Ovary (tissue), 3 donors: ENCODE results near the gene CACNG3.

Experiments
- EP300 ChIP-seq: sonication (generic); formaldehyde crosslinking; IDR thresholded peaks from one replicate; pipeline ENCODE4 v1.6.1; 2017; ENCODE audit warnings: antibody characterized with exemption
- POLR2A ChIP-seq: fragments of 450-650 bp; IDR thresholded peaks from one replicate; pipeline ENCODE4 v1.6.1; 2017; ENCODE audit warnings: antibody characterized with exemption, mild to moderate bottlenecking, moderate library complexity
- TF ChIP-seq, protein P1 (sequence below), 3 donors: fragments of 450-650 bp in 2 of 3; fragments of 200-600 bp in 1 of 3; IDR thresholded peaks; one replicate each; pipeline versions ENCODE4 v1.5.1 to v1.8.0; 2016 to 2022; ENCODE audit warnings: antibody characterized with exemption in 3 of 3, mild to moderate bottlenecking in 1 of 3
- donor health status: DM: no; HTN: no; CAD: no.

DNA sequence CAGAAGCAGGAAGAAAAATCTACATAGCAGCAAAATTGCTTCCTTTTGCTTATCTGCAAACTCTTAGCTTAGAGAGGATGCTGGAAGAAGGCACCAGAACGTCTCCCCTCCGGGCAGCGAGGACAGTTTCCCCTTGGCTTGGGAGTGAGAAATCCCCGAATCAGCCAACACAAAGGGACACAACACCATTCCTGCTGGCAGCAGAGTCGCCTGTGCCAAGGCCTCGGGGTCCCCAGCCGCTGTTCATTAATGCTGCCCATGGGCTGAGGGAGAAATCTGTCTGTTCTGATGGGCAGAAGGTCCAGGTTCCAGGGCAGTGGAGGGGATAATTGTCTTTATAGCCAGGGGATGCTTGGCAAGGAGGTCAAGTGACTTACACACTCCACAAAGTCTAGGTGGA is 38.0 kb downstream of the CACNG3 start:
- TF ChIP-seq, protein P1, sequence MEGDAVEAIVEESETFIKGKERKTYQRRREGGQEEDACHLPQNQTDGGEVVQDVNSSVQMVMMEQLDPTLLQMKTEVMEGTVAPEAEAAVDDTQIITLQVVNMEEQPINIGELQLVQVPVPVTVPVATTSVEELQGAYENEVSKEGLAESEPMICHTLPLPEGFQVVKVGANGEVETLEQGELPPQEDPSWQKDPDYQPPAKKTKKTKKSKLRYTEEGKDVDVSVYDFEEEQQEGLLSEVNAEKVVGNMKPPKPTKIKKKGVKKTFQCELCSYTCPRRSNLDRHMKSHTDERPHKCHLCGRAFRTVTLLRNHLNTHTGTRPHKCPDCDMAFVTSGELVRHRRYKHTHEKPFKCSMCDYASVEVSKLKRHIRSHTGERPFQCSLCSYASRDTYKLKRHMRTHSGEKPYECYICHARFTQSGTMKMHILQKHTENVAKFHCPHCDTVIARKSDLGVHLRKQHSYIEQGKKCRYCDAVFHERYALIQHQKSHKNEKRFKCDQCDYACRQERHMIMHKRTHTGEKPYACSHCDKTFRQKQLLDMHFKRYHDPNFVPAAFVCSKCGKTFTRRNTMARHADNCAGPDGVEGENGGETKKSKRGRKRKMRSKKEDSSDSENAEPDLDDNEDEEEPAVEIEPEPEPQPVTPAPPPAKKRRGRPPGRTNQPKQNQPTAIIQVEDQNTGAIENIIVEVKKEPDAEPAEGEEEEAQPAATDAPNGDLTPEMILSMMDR (IDR thresholded peaks at IDR 0.05) = no peak
- TF ChIP-seq EP300 (no peak), POLR2A (no peak)
